ENCODE data around the gene FBXW8. TPM values are rescaled to one million over a fixed set of nuclear protein-coding genes. Genes with fewer than 3 reads are reported as not detected.

FBXW8 gene
- total and polyA plus RNA-seq, 2 donors from 2014 or later: 3.3 to 20.3 TPM

DNA sequence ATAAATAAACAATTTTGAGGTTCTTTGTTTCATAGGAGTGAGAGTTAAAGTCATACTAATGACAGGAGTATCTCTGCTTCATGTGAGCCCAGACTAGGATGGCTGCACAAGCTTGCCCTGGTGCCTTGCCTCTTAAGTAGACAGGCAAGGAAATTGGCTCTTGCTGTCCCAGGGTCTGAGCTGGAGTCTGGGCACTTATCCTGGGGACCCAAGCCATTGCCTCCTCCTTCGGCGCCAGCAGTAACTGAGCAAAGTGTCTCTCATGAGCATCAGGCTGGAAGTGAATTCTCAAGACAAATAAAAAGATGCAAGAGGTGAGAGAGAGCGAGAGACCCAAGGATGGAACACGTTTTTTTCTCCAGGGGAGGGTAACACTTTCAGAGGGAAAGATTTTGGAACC, 6.9 kb upstream of the FBXW8 start:
- no peak for DNase-seq
- no peak overlapping the region for H3K27ac ChIP-seq (ENCODE audit: low read depth in 2 of 2, low read length in 2 of 2)
- no peaks in the 10 kb centered on the region for H3K9me3 ChIP-seq (ENCODE audit: control insufficient read depth in 2 of 3, insufficient read depth in 1 of 3, low read length in 3 of 3)
- no peaks in the 10 kb centered on the region for H3K4me1 ChIP-seq (ENCODE audit: control insufficient read depth in 2 of 3, insufficient read depth in 2 of 3, low read depth in 1 of 3, low read length in 3 of 3)
- H3K36me3 ChIP-seq (ENCODE audit: control insufficient read depth in 2 of 3, insufficient read depth in 3 of 3, low read length in 3 of 3): no peaks in the 10 kb centered on the region
- H3K4me3 ChIP-seq (ENCODE audit: low read length in 3 of 3): no peak overlapping the region
- TF ChIP-seq, protein P1, sequence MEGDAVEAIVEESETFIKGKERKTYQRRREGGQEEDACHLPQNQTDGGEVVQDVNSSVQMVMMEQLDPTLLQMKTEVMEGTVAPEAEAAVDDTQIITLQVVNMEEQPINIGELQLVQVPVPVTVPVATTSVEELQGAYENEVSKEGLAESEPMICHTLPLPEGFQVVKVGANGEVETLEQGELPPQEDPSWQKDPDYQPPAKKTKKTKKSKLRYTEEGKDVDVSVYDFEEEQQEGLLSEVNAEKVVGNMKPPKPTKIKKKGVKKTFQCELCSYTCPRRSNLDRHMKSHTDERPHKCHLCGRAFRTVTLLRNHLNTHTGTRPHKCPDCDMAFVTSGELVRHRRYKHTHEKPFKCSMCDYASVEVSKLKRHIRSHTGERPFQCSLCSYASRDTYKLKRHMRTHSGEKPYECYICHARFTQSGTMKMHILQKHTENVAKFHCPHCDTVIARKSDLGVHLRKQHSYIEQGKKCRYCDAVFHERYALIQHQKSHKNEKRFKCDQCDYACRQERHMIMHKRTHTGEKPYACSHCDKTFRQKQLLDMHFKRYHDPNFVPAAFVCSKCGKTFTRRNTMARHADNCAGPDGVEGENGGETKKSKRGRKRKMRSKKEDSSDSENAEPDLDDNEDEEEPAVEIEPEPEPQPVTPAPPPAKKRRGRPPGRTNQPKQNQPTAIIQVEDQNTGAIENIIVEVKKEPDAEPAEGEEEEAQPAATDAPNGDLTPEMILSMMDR (IDR thresholded peaks at IDR 0.05; ENCODE audit: borderline replicate concordance, extremely low read depth, insufficient read depth): no peak
- no peak for FAIRE-seq
- intact Hi-C loops (cut with DNase I): no loop called here
- no peak overlapping the region for H3K9ac ChIP-seq (ENCODE audit: low read length in 3 of 3)
- H3K27me3 ChIP-seq (ENCODE audit: control insufficient read depth, insufficient read depth, low read length): no peaks in the 10 kb centered on the region

DNA sequence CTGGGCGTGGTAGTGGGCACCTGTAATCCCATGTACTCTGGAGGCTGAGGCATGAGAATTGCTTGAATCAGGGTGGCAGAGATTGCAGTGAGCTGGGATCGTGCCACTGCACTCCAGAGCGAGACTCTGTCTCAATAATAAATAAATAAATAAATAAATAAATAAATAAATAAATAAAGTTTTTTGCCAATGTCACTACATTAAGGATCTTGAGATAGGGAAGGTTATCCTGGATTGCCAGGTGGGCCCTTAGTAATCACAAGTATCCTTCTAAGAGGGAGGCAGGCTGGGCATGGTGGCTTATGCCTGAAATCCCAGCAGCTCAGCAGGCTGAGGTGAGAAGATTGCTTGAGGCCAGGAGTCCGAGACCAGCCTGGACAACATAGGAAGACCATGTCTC, 4.5 kb upstream of the FBXW8 start:
- H3K36me3 ChIP-seq (ENCODE audit: control insufficient read depth in 2 of 3, insufficient read depth in 3 of 3, low read length in 3 of 3): no peaks in the 10 kb centered on the region
- no peak overlapping the region for H3K9ac ChIP-seq (ENCODE audit: low read length in 3 of 3)
- FAIRE-seq (no peak), DNase-seq (no peak)
- intact Hi-C loops (cut with DNase I): no loop called here
- H3K4me3 ChIP-seq (ENCODE audit: low read length in 3 of 3): no peak overlapping the region
- H3K9me3 ChIP-seq (ENCODE audit: control insufficient read depth in 2 of 3, insufficient read depth in 1 of 3, low read length in 3 of 3): no peaks in the 10 kb centered on the region
- TF ChIP-seq, protein P1 (IDR thresholded peaks at IDR 0.05; ENCODE audit: borderline replicate concordance, extremely low read depth, insufficient read depth): no peak
- no peak overlapping the region for H3K27ac ChIP-seq (ENCODE audit: low read depth in 2 of 2, low read length in 2 of 2)
- H3K4me1 ChIP-seq (ENCODE audit: control insufficient read depth in 2 of 3, insufficient read depth in 2 of 3, low read depth in 1 of 3, low read length in 3 of 3): no peaks in the 10 kb centered on the region
- H3K27me3 ChIP-seq (ENCODE audit: control insufficient read depth, insufficient read depth, low read length): no peaks in the 10 kb centered on the region

DNA sequence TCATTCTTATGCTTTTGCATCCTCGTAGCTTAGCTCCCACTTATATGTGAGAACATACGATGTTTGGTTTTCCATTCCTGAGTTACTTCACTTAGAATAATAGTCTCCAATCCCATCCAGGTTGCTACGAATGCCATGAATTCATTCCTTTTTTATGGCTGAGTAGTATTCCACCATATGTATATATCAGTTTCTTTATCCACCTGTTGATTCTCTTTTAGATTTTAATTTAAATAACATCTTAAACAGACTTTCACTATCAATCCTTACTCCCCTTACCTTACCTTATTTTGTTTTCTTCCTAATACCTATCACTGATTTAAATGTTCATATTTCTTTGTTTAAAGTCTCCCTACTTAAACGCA, 488 bp upstream of the FBXW8 start:
- Histone ChIP-seq H3K4me3 (ENCODE audit: low read length in 3 of 3) (peak overlapping the region; percentile 67 to 84 (median 72)), H3K9me3 (ENCODE audit: control insufficient read depth in 2 of 3, insufficient read depth in 1 of 3, low read length in 3 of 3) (no peaks in the 10 kb centered on the region), H3K9ac (ENCODE audit: low read length in 3 of 3) (no peak overlapping the region), H3K36me3 (ENCODE audit: control insufficient read depth in 2 of 3, insufficient read depth in 3 of 3, low read length in 3 of 3) (no peaks in the 10 kb centered on the region), H3K27me3 (ENCODE audit: control insufficient read depth, insufficient read depth, low read length) (no peaks in the 10 kb centered on the region), H3K27ac (ENCODE audit: low read depth in 2 of 2, low read length in 2 of 2) (no peak overlapping the region), H3K4me1 (ENCODE audit: control insufficient read depth in 2 of 3, insufficient read depth in 2 of 3, low read depth in 1 of 3, low read length in 3 of 3) (peaks cover 0 to 2% (median 0%) of the 10 kb centered on the region in 3 donors)
- DNase-seq (no peak), FAIRE-seq (no peak)
- TF ChIP-seq, protein P1 (IDR thresholded peaks at IDR 0.05; ENCODE audit: borderline replicate concordance, extremely low read depth, insufficient read depth): no peak
- intact Hi-C loops (cut with DNase I): no loop called here

DNA sequence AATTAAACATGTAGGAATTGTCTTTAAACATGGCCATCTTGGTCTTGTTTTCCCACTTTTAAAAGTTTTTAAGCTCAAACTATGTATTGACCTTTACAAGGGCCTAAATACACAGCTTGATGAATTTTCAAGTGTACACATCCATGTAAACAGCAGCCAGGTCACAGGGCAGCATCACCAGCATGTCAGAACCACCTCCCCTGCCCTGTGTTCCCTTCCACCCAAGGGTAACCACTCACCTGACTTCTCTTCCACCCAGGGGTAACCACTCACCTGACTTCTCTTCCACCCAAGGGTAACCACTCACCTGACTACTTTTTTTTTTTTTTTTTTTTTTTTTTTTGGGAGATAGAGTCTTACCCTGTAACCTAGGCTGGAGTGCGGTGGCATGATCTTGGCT, 4.6 kb downstream of the FBXW8 start:
- TF ChIP-seq, protein P1 (IDR thresholded peaks at IDR 0.05; ENCODE audit: borderline replicate concordance, extremely low read depth, insufficient read depth): no peak
- H3K9ac ChIP-seq (ENCODE audit: low read length in 3 of 3): no peak overlapping the region
- no peak for DNase-seq
- peaks cover 0 to 8% (median 6%) of the 10 kb centered on the region in 3 donors for H3K4me1 ChIP-seq (ENCODE audit: control insufficient read depth in 2 of 3, insufficient read depth in 2 of 3, low read depth in 1 of 3, low read length in 3 of 3)
- H3K36me3 ChIP-seq (ENCODE audit: control insufficient read depth in 2 of 3, insufficient read depth in 3 of 3, low read length in 3 of 3): no peaks in the 10 kb centered on the region
- H3K4me3 ChIP-seq (ENCODE audit: low read length in 3 of 3): no peak overlapping the region
- H3K27me3 ChIP-seq (ENCODE audit: control insufficient read depth, insufficient read depth, low read length): no peaks in the 10 kb centered on the region
- FAIRE-seq: no peak
- no peaks in the 10 kb centered on the region for H3K9me3 ChIP-seq (ENCODE audit: control insufficient read depth in 2 of 3, insufficient read depth in 1 of 3, low read length in 3 of 3)
- intact Hi-C loops (cut with DNase I): no loop called here
- no peak overlapping the region for H3K27ac ChIP-seq (ENCODE audit: low read depth in 2 of 2, low read length in 2 of 2)

Measured in kidney (tissue), 14 donors.